WI38 (cell line): Measurements from ENCODE around the gene TM2D3.

Source experiments
- H3K4me3 ChIP-seq: 2 replicates; pipeline ENCODE4 v1.5.1; 2011; ENCODE audit warnings: low read depth, mild to moderate bottlenecking, control low read depth, low read length
- CTCF ChIP-seq: IDR thresholded peaks from 2 replicates; pipeline ENCODE4 v1.5.1; 2012; ENCODE audit warnings: low read depth, mild to moderate bottlenecking, control low read depth, low read length

The TM2D3 gene

GRCh38 chr15:101612676-101613075, 39.5 kb downstream of the TM2D3 start:
- H3K4me3 ChIP-seq, result no peak overlapping the region
- no peak for TF ChIP-seq CTCF

- no peak for TF ChIP-seq CTCF
- H3K4me3 ChIP-seq, result no peak overlapping the region
Observed at GRCh38 chr15:101611580-101612299, 40.4 kb downstream of the TM2D3 start.

- H3K4me3 ChIP-seq, result no peak overlapping the region
- TF ChIP-seq CTCF, result no peak
Observed at GRCh38 chr15:101611007-101611406, 41.2 kb downstream of the TM2D3 start.

- no peak for TF ChIP-seq CTCF
- H3K4me3 ChIP-seq, result no peak overlapping the region
Observed at GRCh38 chr15:101610611-101611000, 41.6 kb downstream of the TM2D3 start.

- no peak overlapping the region for H3K4me3 ChIP-seq
- no peak for TF ChIP-seq CTCF
Observed at GRCh38 chr15:101609742-101610610, 42.2 kb downstream of the TM2D3 start.

GRCh38 chr15:101608201-101608600, 44.0 kb downstream of the TM2D3 start:
- no peak overlapping the region for H3K4me3 ChIP-seq
- TF ChIP-seq CTCF, result no peak

- no peak overlapping the region for H3K4me3 ChIP-seq
- TF ChIP-seq CTCF, result no peak
Observed at GRCh38 chr15:101607108-101607507, 45.1 kb downstream of the TM2D3 start.
